H1 (cell line): ENCODE results near the gene SYNDIG1. TPM values are rescaled to one million over a fixed set of nuclear protein-coding genes. Genes with fewer than 3 reads are reported as not detected.

Experiments
- ASH2L ChIP-seq: fragments of 200-600, 300-600 bp; sonication (generic); IDR thresholded peaks from one replicate; pipeline ENCODE4 v1.7.1; 2017; ENCODE audit warnings: low read length
- CBX8 ChIP-seq: fragments of 300-800, 300-1000 bp; sonication (generic); IDR thresholded peaks from 2 replicates; pipeline ENCODE4 v1.7.1; 2016; ENCODE audit warnings: low read depth, low read length, borderline replicate concordance
- CHD7 ChIP-seq: fragments of 300-600 bp; sonication (generic); IDR thresholded peaks from 2 replicates; pipeline ENCODE4 v1.7.1; 2012; ENCODE audit warnings: low read length, moderate library complexity, mild to moderate bottlenecking, inconsistent platforms; ENCODE audit not compliant: insufficient replicate concordance
- SUZ12 ChIP-seq: fragments of 200-600 bp; sonication (generic); IDR thresholded peaks from 2 replicates; pipeline ENCODE4 v1.6.1; 2012; ENCODE audit warnings: mild to moderate bottlenecking, inconsistent platforms, low read length, moderate library complexity, mixed read lengths
- polyA plus RNA-seq, 7 experiments: library from polyadenylated mRNA; depleted of rRNA in 3 of 7; stranded (reverse) in 5 of 7; unstranded in 2 of 7; fragments of >200 nt in 5 of 7; fragments of 200-250 nt in 2 of 7; gene quantifications; 1 replicate in 5 of 7; 2 replicates in 1 of 7; 4 replicates in 1 of 7; pipeline versions ENCODE4 v1.2.1 to v1.2.3, GENCODE V29; 2011 to 2013; ENCODE audit warnings: missing spikeins in 2 of 7, mixed read lengths in 2 of 7
- total RNA-seq: library from RNA; stranded (reverse); fragmentation: NEBNext Ultra II Directional; extraction: Animal tissue kit (Norgen Biotek cat#: 25700); gene quantifications from 2 replicates; pipeline ENCODE4 v1.2.1, GENCODE V29; 2021

The SYNDIG1 gene
- total and polyA plus RNA-seq, 2 of the 8 experiments (the other 6 are each of a cell fraction or from before 2014, with no cell fraction given): 6.5 to 7.8 TPM

GRCh38 chr20:24547967-24548366 is 78.5 kb downstream of the SYNDIG1 start (continued):
- no peak for TF ChIP-seq CHD7
- no peak for TF ChIP-seq ASH2L
- TF ChIP-seq SUZ12: no peak
- TF ChIP-seq CBX8: no peak
